HepG2 (cell line): Measurements from ENCODE around the gene A3GALT2. TPM values are rescaled to one million over a fixed set of nuclear protein-coding genes. Genes with fewer than 3 reads are reported as not detected.
A peak's percentile ranks its signal among the peaks of the same experiment; 100 is the strongest.

ENCODE experiments used
- ADNP ChIP-seq: sonication (generic); formaldehyde crosslinking; IDR thresholded peaks from 2 replicates; pipeline ENCODE4 v1.4.0; 2020; ENCODE audit warnings: missing genetic modification reagents
- ATRX ChIP-seq: sonication (generic); formaldehyde crosslinking; IDR thresholded peaks from 2 replicates; pipeline ENCODE4 v1.4.0; 2020; ENCODE audit warnings: missing genetic modification reagents, borderline replicate concordance
- FOXK2 ChIP-seq: fragments of 450-650 bp; IDR thresholded peaks from 2 replicates; pipeline ENCODE4 v1.6.1; 2016
- HOXA5 ChIP-seq: sonication (generic); formaldehyde crosslinking; IDR thresholded peaks from 2 replicates; pipeline ENCODE4 v1.4.0; 2020; ENCODE audit warnings: missing genetic modification reagents
- NCOA2 ChIP-seq: sonication (generic); formaldehyde crosslinking; IDR thresholded peaks from 2 replicates; pipeline ENCODE4 v1.8.0; 2022; ENCODE audit warnings: inconsistent platforms
- NCOR1 ChIP-seq: fragments of 200-600 bp; sonication (generic); IDR thresholded peaks from 2 replicates; pipeline ENCODE4 v1.7.0; 2017; ENCODE audit warnings: antibody characterized with exemption, low read length, borderline replicate concordance
- SALL2 ChIP-seq: sonication (generic); formaldehyde crosslinking; IDR thresholded peaks from 2 replicates; pipeline ENCODE4 v1.8.1; 2023; ENCODE audit warnings: mild to moderate bottlenecking, missing genetic modification reagents, inconsistent platforms
- SCMH1 ChIP-seq: sonication (generic); formaldehyde crosslinking; IDR thresholded peaks from 2 replicates; pipeline ENCODE4 v1.9.0; 2021; ENCODE audit warnings: missing genetic modification reagents, mild to moderate bottlenecking, borderline replicate concordance
- SNAPC4 ChIP-seq: sonication (generic); formaldehyde crosslinking; IDR thresholded peaks from 2 replicates; pipeline ENCODE4 v1.4.0; 2020; ENCODE audit warnings: mild to moderate bottlenecking, missing genetic modification reagents
- TAF15 ChIP-seq: fragments of 200-400 bp; formaldehyde crosslinking; IDR thresholded peaks from one replicate; pipeline ENCODE4 v1.6.1; 2018; ENCODE audit warnings: mild to moderate bottlenecking, low read depth, low read length; ENCODE audit not compliant: poor library complexity, severe bottlenecking
- ZC3H13 ChIP-seq: sonication (generic); formaldehyde crosslinking; IDR thresholded peaks from 2 replicates; pipeline ENCODE4 v1.8.1; 2023; ENCODE audit warnings: mild to moderate bottlenecking, missing genetic modification reagents, moderate library complexity
- ZFP91 ChIP-seq: sonication (generic); formaldehyde crosslinking; IDR thresholded peaks from 2 replicates; pipeline ENCODE4 v1.9.0; 2022; ENCODE audit warnings: missing genetic modification reagents, mild to moderate bottlenecking, borderline replicate concordance
- ZIK1 ChIP-seq: sonication (generic); formaldehyde crosslinking; IDR thresholded peaks from 2 replicates; pipeline ENCODE4 v1.5.0; 2020; ENCODE audit warnings: mild to moderate bottlenecking, low read depth, missing genetic modification reagents, borderline replicate concordance
- ZNF343 ChIP-seq: sonication (generic); formaldehyde crosslinking; IDR thresholded peaks from 2 replicates; pipeline ENCODE4 v1.4.0; 2020; ENCODE audit warnings: mild to moderate bottlenecking, missing genetic modification reagents
- ZNF446 ChIP-seq: sonication (generic); formaldehyde crosslinking; IDR thresholded peaks from 2 replicates; pipeline ENCODE4 v1.5.0; 2020; ENCODE audit warnings: mild to moderate bottlenecking, missing genetic modification reagents
- polyA plus RNA-seq, 8 experiments: library from polyadenylated mRNA; depleted of rRNA in 3 of 8; stranded (reverse) in 7 of 8; unstranded in 1 of 8; fragments of >200 nt; fragmentation: Illumina TruSeq in 4 of 8; extraction: Trizol in 4 of 8; gene quantifications; 2 replicates each; pipeline versions ENCODE4 v1.2.1 to v1.2.3, GENCODE V29; 2011 to 2016; ENCODE audit warnings: low read depth in 4 of 8, missing spikeins in 1 of 8, mixed read lengths in 1 of 8; ENCODE audit not compliant: insufficient read depth in 1 of 8
- total RNA-seq, 5 experiments: library from RNA; depleted of rRNA; stranded (reverse); fragments of >200 nt; fragmentation: Illumina TruSeq; extraction: Trizol; gene quantifications; 2 replicates each; pipeline ENCODE4 v1.2.3, GENCODE V29; 2016; ENCODE audit warnings: low read depth in 1 of 5
- TF ChIP-seq, protein P1 (sequence below): sonication (generic); formaldehyde crosslinking; IDR thresholded peaks from 2 replicates; pipeline ENCODE4 v1.5.0; 2020; ENCODE audit warnings: mild to moderate bottlenecking, missing genetic modification reagents, borderline replicate concordance
- TF ChIP-seq, protein P2 (sequence below): sonication (generic); formaldehyde crosslinking; conservative IDR thresholded peaks from 2 replicates; pipeline ENCODE4 v1.4.0; 2020; ENCODE audit warnings: missing genetic modification reagents
- TF ChIP-seq, protein P3 (sequence below): sonication (generic); formaldehyde crosslinking; IDR thresholded peaks from 2 replicates; pipeline ENCODE4 v1.5.0; 2020; ENCODE audit warnings: missing genetic modification reagents

Gene A3GALT2
- total and polyA plus RNA-seq, 2 of the 13 experiments (the other 11 are each of a cell fraction or from before 2014, with no cell fraction given): not detected

DNA sequence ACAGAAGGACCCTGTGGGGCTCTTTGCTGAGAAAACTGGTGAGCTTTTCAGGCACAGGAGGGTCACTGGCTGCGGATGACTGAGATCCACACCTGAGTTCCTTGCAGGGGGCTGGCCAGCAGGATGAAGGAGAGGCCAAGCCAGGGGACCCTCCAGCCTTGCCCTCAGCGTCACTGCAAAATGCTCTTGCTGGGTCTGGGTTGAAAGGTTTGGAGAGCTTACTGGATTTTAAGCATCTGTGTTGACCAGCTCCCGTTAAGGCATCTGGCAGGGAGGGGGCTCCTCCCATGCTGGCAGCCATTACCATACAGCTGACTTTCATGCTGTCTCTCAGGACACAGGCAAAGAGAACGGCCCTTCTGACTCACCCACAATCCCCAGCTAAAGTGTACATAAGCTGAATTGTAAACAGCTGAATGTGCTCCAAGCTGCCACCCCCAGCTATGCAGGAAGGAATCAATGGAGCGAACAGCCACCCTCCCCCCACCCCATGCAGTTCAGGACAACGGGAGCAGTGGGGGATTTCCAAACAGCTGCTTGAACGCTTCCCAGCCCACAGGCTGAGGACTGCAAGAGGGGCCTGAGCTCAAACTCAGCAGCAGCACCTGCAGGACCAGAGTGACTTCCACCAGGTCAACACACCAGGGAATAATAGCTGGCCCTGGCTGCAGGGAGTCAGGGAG is 21.3 kb upstream of the A3GALT2 start (continued):
- TF ChIP-seq ZIK1 (CRISPR knock-in tag) (no peak), ZNF343 (CRISPR knock-in tag) (peak; percentile 63; the same call in 1 of the 2 replicates), HOXA5 (0 out of 2 replicates have a peak, but pooled peaks have one; percentile 47), ZC3H13 (CRISPR knock-in tag) (peak; percentile 56; the same call in 1 of the 2 replicates), ADNP (CRISPR knock-in tag) (no peak), NCOR1 (peak; percentile 88; the same call in 1 of the 2 replicates), SALL2 (0 out of 2 replicates have a peak, but pooled peaks have one; percentile 64), TAF15 (no peak), ATRX (CRISPR knock-in tag) (no peak), ZNF446 (no peak), ZFP91 (peak; percentile 51; the same call in 1 of the 2 replicates), SNAPC4 (CRISPR knock-in tag) (peak; percentile 86; the same call in 1 of the 2 replicates), SCMH1 (CRISPR knock-in tag) (no peak), FOXK2 (peak; percentile 98), NCOA2 (CRISPR knock-in tag) (peak; percentile 87)
- TF ChIP-seq, protein P1, sequence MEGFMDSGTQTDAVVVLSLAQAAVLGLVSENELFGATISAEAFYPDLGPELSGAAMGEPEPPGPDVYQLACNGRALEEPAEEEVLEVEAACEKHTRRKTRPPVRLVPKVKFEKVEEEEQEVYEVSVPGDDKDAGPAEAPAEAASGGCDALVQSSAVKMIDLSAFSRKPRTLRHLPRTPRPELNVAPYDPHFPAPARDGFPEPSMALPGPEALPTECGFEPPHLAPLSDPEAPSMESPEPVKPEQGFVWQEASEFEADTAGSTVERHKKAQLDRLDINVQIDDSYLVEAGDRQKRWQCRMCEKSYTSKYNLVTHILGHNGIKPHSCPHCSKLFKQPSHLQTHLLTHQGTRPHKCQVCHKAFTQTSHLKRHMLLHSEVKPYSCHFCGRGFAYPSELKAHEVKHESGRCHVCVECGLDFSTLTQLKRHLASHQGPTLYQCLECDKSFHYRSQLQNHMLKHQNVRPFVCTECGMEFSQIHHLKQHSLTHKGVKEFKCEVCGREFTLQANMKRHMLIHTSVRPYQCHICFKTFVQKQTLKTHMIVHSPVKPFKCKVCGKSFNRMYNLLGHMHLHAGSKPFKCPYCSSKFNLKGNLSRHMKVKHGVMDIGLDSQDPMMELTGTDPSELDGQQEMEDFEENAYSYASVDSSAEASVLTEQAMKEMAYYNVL (CRISPR knock-in tag): peak; percentile 96
- TF ChIP-seq, protein P2, sequence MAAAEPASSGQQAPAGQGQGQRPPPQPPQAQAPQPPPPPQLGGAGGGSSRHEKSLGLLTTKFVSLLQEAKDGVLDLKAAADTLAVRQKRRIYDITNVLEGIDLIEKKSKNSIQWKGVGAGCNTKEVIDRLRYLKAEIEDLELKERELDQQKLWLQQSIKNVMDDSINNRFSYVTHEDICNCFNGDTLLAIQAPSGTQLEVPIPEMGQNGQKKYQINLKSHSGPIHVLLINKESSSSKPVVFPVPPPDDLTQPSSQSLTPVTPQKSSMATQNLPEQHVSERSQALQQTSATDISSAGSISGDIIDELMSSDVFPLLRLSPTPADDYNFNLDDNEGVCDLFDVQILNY (CRISPR knock-in tag): no peak
- TF ChIP-seq, protein P3, sequence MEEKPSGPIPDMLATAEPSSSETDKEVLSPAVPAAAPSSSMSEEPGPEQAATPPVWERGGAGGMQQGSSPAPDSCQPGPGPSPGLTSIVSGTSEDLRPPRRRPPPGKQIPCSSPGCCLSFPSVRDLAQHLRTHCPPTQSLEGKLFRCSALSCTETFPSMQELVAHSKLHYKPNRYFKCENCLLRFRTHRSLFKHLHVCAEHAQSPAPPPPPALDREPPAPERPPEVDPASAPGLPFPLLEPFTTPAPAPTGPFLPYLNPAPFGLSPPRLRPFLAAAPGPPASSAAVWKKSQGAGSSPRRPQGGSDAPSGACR (CRISPR knock-in tag): 0 out of 2 replicates have a peak, but pooled peaks have one; percentile 21
